Immature natural killer cell (primary cell): Measurements from ENCODE around the gene RILPL1. TPM values are rescaled to one million over a fixed set of nuclear protein-coding genes. Genes with fewer than 3 reads are reported as not detected.
"Not testable (repeated sequence)": the region's sequence is repeated elsewhere in the genome, so short reads cannot be mapped to it uniquely, and the experiment has no call there.

Source experiments
- DNase-seq, 3 donors: peaks; one replicate each; pipeline ENCODE4 v3.0.0; 2022; ENCODE audit warnings: mixed read lengths in 1 of 3
- H3K27ac Mint-ChIP-seq, 6 donors: one replicate each; pipeline ENCODE4 v1.8.0; 2020; ENCODE audit warnings: mixed read lengths in 6 of 6, mild to moderate bottlenecking in 5 of 6, inconsistent platforms in 4 of 6, moderate library complexity in 3 of 6
- H3K27me3 Mint-ChIP-seq, 3 donors: one replicate each; pipeline ENCODE4 v1.8.0; 2020 to 2021; ENCODE audit warnings: low read depth in 3 of 3, mild to moderate bottlenecking in 3 of 3, mixed read lengths in 3 of 3, moderate library complexity in 3 of 3, inconsistent platforms in 1 of 3
- H3K36me3 Mint-ChIP-seq, 3 donors: one replicate each; pipeline ENCODE4 v1.8.0; 2020; ENCODE audit warnings: mixed read lengths in 3 of 3, inconsistent platforms in 2 of 3, mild to moderate bottlenecking in 2 of 3
- H3K4me1 Mint-ChIP-seq, 2 donors: one replicate each; pipeline ENCODE4 v1.8.0; 2020; ENCODE audit warnings: inconsistent platforms in 2 of 2, mild to moderate bottlenecking in 2 of 2, mixed read lengths in 2 of 2, moderate library complexity in 1 of 2
- H3K4me3 Mint-ChIP-seq, 5 donors: one replicate each; pipeline ENCODE4 v1.8.0; 2020; ENCODE audit warnings: mild to moderate bottlenecking in 5 of 5, mixed read lengths in 5 of 5, inconsistent platforms in 3 of 5, moderate library complexity in 3 of 5
- H3K9me3 Mint-ChIP-seq, 6 donors: one replicate each; pipeline ENCODE4 v1.8.0; 2020; ENCODE audit warnings: mild to moderate bottlenecking in 6 of 6, mixed read lengths in 6 of 6, inconsistent platforms in 4 of 6, moderate library complexity in 3 of 6
- polyA plus RNA-seq, 3 donors: library from polyadenylated mRNA; unstranded; fragments of 300-500 nt; fragmentation: Illumina TruSeq; gene quantifications; one replicate each; pipeline ENCODE4 v1.2.3, GENCODE V29; 2021

Gene RILPL1
- polyA plus RNA-seq, result under 1 TPM in 1 of 3 donors, not detected in 2; 0.34 TPM

- Mint-ChIP-seq H3K4me3 (peak within 1 kb of the TSS; percentile 83 to 89 (median 86)), H3K36me3 (peaks cover 0 to 2% (median 2%) of the 10 kb centered on the region in 3 donors), H3K4me1 (peaks cover 7 to 15% of the 10 kb centered on the region in 2 donors), H3K9me3 (no peaks in the 10 kb centered on the region), H3K27ac (peak within 1 kb of the TSS in 4 of 6 donors; percentile 62 to 79 (median 66)), H3K27me3 (peaks cover 0 to 8% (median 8%) of the 10 kb centered on the region in 3 donors)
- peak; percentile 36 to 52 (median 47) for DNase-seq
Measured at GRCh38 chr12:123533672-123534643, at the start of gene RILPL1. RILPL1 (minus strand) TSS chr12:123533719; CDS start chr12:123533482, 237 bp downstream.

- H3K4me3 Mint-ChIP-seq, result no peak overlapping the region
- no peaks in the 10 kb centered on the region for H3K9me3 Mint-ChIP-seq
- no peak for DNase-seq
- H3K27me3 Mint-ChIP-seq, result peaks cover 8 to 13% (median 8%) of the 10 kb centered on the region in 3 donors
- peaks cover 19 to 25% of the 10 kb centered on the region in 2 donors for H3K4me1 Mint-ChIP-seq
- no peak overlapping the region for H3K27ac Mint-ChIP-seq
- H3K36me3 Mint-ChIP-seq, result peaks cover 0 to 3% (median 0%) of the 10 kb centered on the region in 3 donors
Measured at GRCh38 chr12:123580772-123581171, 47.3 kb upstream of the RILPL1 start.

- not testable (repeated sequence) for H3K27ac Mint-ChIP-seq, H3K27me3 Mint-ChIP-seq, H3K9me3 Mint-ChIP-seq, H3K36me3 Mint-ChIP-seq, DNase-seq, H3K4me3 Mint-ChIP-seq
- peaks cover 10 to 16% of the 10 kb centered on the region in 2 donors for H3K4me1 Mint-ChIP-seq
Measured at GRCh38 chr12:123578829-123579228, 45.3 kb upstream of the RILPL1 start.

GRCh38 chr12:123578243-123578642, 44.7 kb upstream of the RILPL1 start:
- no peak for DNase-seq
- Mint-ChIP-seq H3K36me3 (peaks cover 0 to 3% (median 0%) of the 10 kb centered on the region in 3 donors), H3K4me3 (no peak overlapping the region), H3K27me3 (peaks cover 1 to 5% (median 3%) of the 10 kb centered on the region in 3 donors), H3K9me3 (no peaks in the 10 kb centered on the region), H3K4me1 (peaks cover 10 to 11% of the 10 kb centered on the region in 2 donors), H3K27ac (no peak overlapping the region)

- H3K4me1 Mint-ChIP-seq, result no peaks in the 10 kb centered on the region
- no peak overlapping the region for H3K4me3 Mint-ChIP-seq
- no peak for DNase-seq
- H3K9me3 Mint-ChIP-seq, result no peaks in the 10 kb centered on the region
- H3K27ac Mint-ChIP-seq, result no peak overlapping the region
- H3K27me3 Mint-ChIP-seq, result peaks cover 0 to 6% (median 1%) of the 10 kb centered on the region in 3 donors
- peaks cover 0 to 3% (median 0%) of the 10 kb centered on the region in 3 donors for H3K36me3 Mint-ChIP-seq
Measured at GRCh38 chr12:123576611-123577010, 43.1 kb upstream of the RILPL1 start.

- no peak for DNase-seq
- no peak overlapping the region for H3K4me3 Mint-ChIP-seq
- H3K27me3 Mint-ChIP-seq, result peaks cover 2 to 9% (median 5%) of the 10 kb centered on the region in 3 donors
- H3K4me1 Mint-ChIP-seq, result no peaks in the 10 kb centered on the region
- no peaks in the 10 kb centered on the region for H3K9me3 Mint-ChIP-seq
- H3K36me3 Mint-ChIP-seq, result peaks cover 0 to 3% (median 0%) of the 10 kb centered on the region in 3 donors
- H3K27ac Mint-ChIP-seq, result no peak overlapping the region
Measured at GRCh38 chr12:123573870-123574269, 40.4 kb upstream of the RILPL1 start.

GRCh38 chr12:123572391-123572790, 38.9 kb upstream of the RILPL1 start:
- H3K4me1 Mint-ChIP-seq, result no peaks in the 10 kb centered on the region
- H3K27me3 Mint-ChIP-seq, result peaks cover 2 to 9% (median 5%) of the 10 kb centered on the region in 3 donors
- H3K4me3 Mint-ChIP-seq, result no peak overlapping the region
- no peak for DNase-seq
- H3K27ac Mint-ChIP-seq, result no peak overlapping the region
- no peaks in the 10 kb centered on the region for H3K9me3 Mint-ChIP-seq
- H3K36me3 Mint-ChIP-seq, result peaks cover 0 to 3% (median 0%) of the 10 kb centered on the region in 3 donors

GRCh38 chr12:123571343-123571813, 37.9 kb upstream of the RILPL1 start:
- no peak for DNase-seq
- H3K9me3 Mint-ChIP-seq, result no peaks in the 10 kb centered on the region
- no peaks in the 10 kb centered on the region for H3K4me1 Mint-ChIP-seq
- H3K36me3 Mint-ChIP-seq, result no peaks in the 10 kb centered on the region
- peaks cover 2 to 9% (median 5%) of the 10 kb centered on the region in 3 donors for H3K27me3 Mint-ChIP-seq
- no peak overlapping the region for H3K4me3 Mint-ChIP-seq
- H3K27ac Mint-ChIP-seq, result no peak overlapping the region

- H3K36me3 Mint-ChIP-seq, result no peaks in the 10 kb centered on the region
- peaks cover 1 to 6% (median 5%) of the 10 kb centered on the region in 3 donors for H3K27me3 Mint-ChIP-seq
- peaks cover 0 to 2% of the 10 kb centered on the region in 2 donors for H3K4me1 Mint-ChIP-seq
- DNase-seq, result no peak
- no peaks in the 10 kb centered on the region for H3K9me3 Mint-ChIP-seq
- no peak overlapping the region for H3K4me3 Mint-ChIP-seq
- H3K27ac Mint-ChIP-seq, result no peak overlapping the region
Measured at GRCh38 chr12:123559468-123559867, 25.9 kb upstream of the RILPL1 start.

GRCh38 chr12:123558487-123558886, 25.0 kb upstream of the RILPL1 start:
- not testable (repeated sequence) for DNase-seq, H3K27ac Mint-ChIP-seq, H3K4me1 Mint-ChIP-seq, H3K27me3 Mint-ChIP-seq, H3K9me3 Mint-ChIP-seq, H3K36me3 Mint-ChIP-seq, H3K4me3 Mint-ChIP-seq

- H3K9me3 Mint-ChIP-seq, H3K36me3 Mint-ChIP-seq, H3K4me3 Mint-ChIP-seq, H3K27me3 Mint-ChIP-seq, DNase-seq, H3K27ac Mint-ChIP-seq, H3K4me1 Mint-ChIP-seq: not testable (repeated sequence)
Measured at GRCh38 chr12:123554843-123555242, 21.3 kb upstream of the RILPL1 start.

GRCh38 chr12:123554136-123554535, 20.6 kb upstream of the RILPL1 start:
- not testable (repeated sequence) for H3K4me1 Mint-ChIP-seq, H3K27ac Mint-ChIP-seq, DNase-seq, H3K9me3 Mint-ChIP-seq, H3K27me3 Mint-ChIP-seq, H3K36me3 Mint-ChIP-seq, H3K4me3 Mint-ChIP-seq

- H3K27me3 Mint-ChIP-seq, result peaks cover 0 to 4% (median 1%) of the 10 kb centered on the region in 3 donors
- H3K36me3 Mint-ChIP-seq, result no peaks in the 10 kb centered on the region
- H3K4me3 Mint-ChIP-seq, result no peak overlapping the region
- H3K9me3 Mint-ChIP-seq, result no peaks in the 10 kb centered on the region
- no peaks in the 10 kb centered on the region for H3K4me1 Mint-ChIP-seq
- DNase-seq, result no peak
- no peak overlapping the region for H3K27ac Mint-ChIP-seq
Measured at GRCh38 chr12:123550700-123551099, 17.2 kb upstream of the RILPL1 start.

- Mint-ChIP-seq H3K4me3 (no peak overlapping the region), H3K36me3 (no peaks in the 10 kb centered on the region), H3K4me1 (no peaks in the 10 kb centered on the region), H3K27me3 (peaks cover 0 to 4% (median 0%) of the 10 kb centered on the region in 3 donors), H3K9me3 (no peaks in the 10 kb centered on the region), H3K27ac (no peak overlapping the region)
- DNase-seq, result no peak
Measured at GRCh38 chr12:123548107-123548506, 14.6 kb upstream of the RILPL1 start.
